Measurements from ENCODE around the gene MYO18A. TPM values are rescaled to one million over a fixed set of nuclear protein-coding genes. Genes with fewer than 3 reads are reported as not detected.

MYO18A gene
- total RNA-seq, 1 experiment from 2014 or later = 89.9 TPM

DNA sequence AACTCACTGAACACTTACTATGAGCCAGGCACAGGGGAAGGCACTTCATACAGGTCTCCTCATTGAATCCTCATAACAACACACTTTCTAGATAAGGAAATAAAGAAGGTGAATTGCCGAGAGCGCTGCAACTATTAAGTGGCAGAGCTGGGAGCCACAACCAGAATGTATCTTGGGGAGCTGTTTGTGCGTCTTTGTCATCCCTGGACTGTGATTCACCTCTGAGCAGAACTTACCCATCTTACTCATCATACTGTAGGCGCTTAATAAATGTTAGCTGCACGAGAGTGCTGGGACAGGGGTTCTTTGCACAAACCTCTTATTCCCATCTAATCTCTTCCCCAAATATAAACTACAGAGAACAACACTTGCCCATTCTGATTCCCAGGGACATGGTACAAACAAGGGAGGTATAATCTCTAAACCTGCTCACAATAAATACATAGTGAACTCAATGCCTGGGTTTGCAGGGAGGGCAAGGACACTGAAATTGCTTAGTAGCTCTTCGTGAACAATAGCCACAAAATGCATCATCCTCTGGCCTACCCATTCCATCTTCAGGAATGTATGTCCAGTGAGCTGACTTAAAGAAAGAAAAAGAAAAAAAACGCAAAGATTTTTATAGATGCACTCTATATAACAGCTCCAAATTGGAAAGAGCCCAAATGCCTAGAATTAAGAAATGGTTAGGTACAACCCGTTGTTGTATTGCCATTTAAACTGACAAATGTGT is 43.0 kb downstream of the MYO18A start:
- H3K27me3 Mint-ChIP-seq (ENCODE audit: unreplicated experiment) = no peaks in the 10 kb centered on the region
- H3K4me3 Mint-ChIP-seq (ENCODE audit: low read depth, unreplicated experiment) = no peak overlapping the region
- no peaks in the 10 kb centered on the region for H3K9me3 Mint-ChIP-seq (ENCODE audit: low read depth, unreplicated experiment)
- no peak for DNase-seq
- no peak overlapping the region for H3K27ac Mint-ChIP-seq (ENCODE audit: unreplicated experiment)
- no TSS peak for BruUV-seq (replicated peaks)
- intact Hi-C loops (cut with micrococcal nuclease; ENCODE audit: unreplicated experiment) = no loop called here
- H3K4me1 Mint-ChIP-seq (ENCODE audit: low read depth, unreplicated experiment) = peaks cover 35% of the 10 kb centered on the region
- CTCF ChIA-PET = interaction anchor here (2.6 kb wide), 1 partner anchor 13 kb away, joined by 9 read pairs; no protein-coding TSS in a partner anchor
- H3K36me3 Mint-ChIP-seq (ENCODE audit: insufficient read depth, unreplicated experiment) = peaks cover 8% of the 10 kb centered on the region
- no peak for TF ChIP-seq CTCF (IDR thresholded peaks at IDR 0.05; ENCODE audit: unreplicated experiment)

DNA sequence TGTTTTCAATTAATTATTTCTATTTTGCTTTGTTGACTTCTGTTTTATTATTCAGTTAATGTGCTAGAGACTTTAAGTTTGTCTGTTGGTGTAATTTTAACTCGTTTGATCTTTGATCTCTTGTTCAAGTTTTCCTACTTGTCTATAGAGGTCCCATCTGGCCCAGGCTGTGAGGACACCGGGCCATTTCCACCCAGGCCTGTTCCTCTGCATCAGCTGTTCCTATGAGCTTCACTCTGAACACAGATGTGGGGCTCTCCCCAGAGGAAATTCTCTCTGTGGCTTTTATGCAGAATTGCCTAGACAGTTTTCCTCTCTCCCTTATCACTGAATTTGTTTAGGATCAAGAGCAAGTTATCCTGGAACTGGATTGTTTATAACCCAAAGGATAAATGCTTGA is 44.7 kb downstream of the MYO18A start:
- Mint-ChIP-seq H3K9me3 (ENCODE audit: low read depth, unreplicated experiment) (no peaks in the 10 kb centered on the region), H3K4me1 (ENCODE audit: low read depth, unreplicated experiment) (peaks cover 27% of the 10 kb centered on the region), H3K27ac (ENCODE audit: unreplicated experiment) (no peak overlapping the region), H3K4me3 (ENCODE audit: low read depth, unreplicated experiment) (no peak overlapping the region), H3K36me3 (ENCODE audit: insufficient read depth, unreplicated experiment) (peaks cover 8% of the 10 kb centered on the region), H3K27me3 (ENCODE audit: unreplicated experiment) (no peaks in the 10 kb centered on the region)
- CTCF ChIA-PET = no interaction called here
- intact Hi-C loops (cut with micrococcal nuclease; ENCODE audit: unreplicated experiment) = no loop called here
- BruUV-seq (replicated peaks) = no TSS peak
- no peak for TF ChIP-seq CTCF (IDR thresholded peaks at IDR 0.05; ENCODE audit: unreplicated experiment)
- no peak for DNase-seq

DNA sequence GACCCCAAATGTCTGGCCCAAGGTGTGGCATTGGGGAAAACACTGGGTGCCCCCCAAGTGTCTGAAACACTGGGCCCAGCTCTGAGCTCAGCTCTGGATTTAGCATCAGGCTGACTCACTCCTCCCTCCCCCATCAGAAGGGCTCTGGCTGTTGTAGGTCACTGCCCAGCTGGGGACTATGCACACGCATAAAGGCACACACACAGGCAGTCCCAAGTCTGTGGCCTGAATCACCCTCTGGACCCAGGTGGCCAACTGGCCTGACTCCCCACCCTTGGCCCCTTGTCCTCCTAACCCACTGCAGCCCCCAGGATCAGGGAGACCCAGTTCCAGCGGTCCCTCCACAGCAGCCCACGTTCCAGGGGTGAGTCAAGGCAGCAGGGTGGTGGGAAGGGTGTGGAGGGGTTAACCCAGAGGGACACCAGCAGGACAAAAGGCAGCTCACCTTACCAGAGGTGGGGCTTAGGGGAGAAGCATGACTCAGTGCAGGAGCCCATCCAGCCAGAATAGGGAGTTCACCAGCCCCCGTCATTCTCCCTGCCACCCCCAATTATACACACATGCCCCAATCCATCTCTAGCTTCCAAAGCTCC is 47.0 kb downstream of the MYO18A start:
- TF ChIP-seq CTCF (IDR thresholded peaks at IDR 0.05; ENCODE audit: unreplicated experiment) = no peak
- peaks cover 15% of the 10 kb centered on the region for H3K4me1 Mint-ChIP-seq (ENCODE audit: low read depth, unreplicated experiment)
- no peaks in the 10 kb centered on the region for H3K9me3 Mint-ChIP-seq (ENCODE audit: low read depth, unreplicated experiment)
- no peak for DNase-seq
- no peak overlapping the region for H3K4me3 Mint-ChIP-seq (ENCODE audit: low read depth, unreplicated experiment)
- no peak overlapping the region for H3K27ac Mint-ChIP-seq (ENCODE audit: unreplicated experiment)
- H3K27me3 Mint-ChIP-seq (ENCODE audit: unreplicated experiment) = no peaks in the 10 kb centered on the region
- CTCF ChIA-PET = interaction anchor here (0.7 to 1.4 kb wide), 3 partner anchors 9 to 47 kb away, joined by 3 to 4 read pairs (median 3); partner anchors contain the start of gene MYO18A
- peaks cover 8% of the 10 kb centered on the region for H3K36me3 Mint-ChIP-seq (ENCODE audit: insufficient read depth, unreplicated experiment)
- no TSS peak for BruUV-seq (replicated peaks)
- intact Hi-C loops (cut with micrococcal nuclease; ENCODE audit: unreplicated experiment) = no loop called here

- H3K9me3 Mint-ChIP-seq (ENCODE audit: low read depth, unreplicated experiment) = no peaks in the 10 kb centered on the region
- peaks cover 15% of the 10 kb centered on the region for H3K4me1 Mint-ChIP-seq (ENCODE audit: low read depth, unreplicated experiment)
- H3K27me3 Mint-ChIP-seq (ENCODE audit: unreplicated experiment) = no peaks in the 10 kb centered on the region
- no peak overlapping the region for H3K4me3 Mint-ChIP-seq (ENCODE audit: low read depth, unreplicated experiment)
- no peak for DNase-seq
- H3K36me3 Mint-ChIP-seq (ENCODE audit: insufficient read depth, unreplicated experiment) = peaks cover 8% of the 10 kb centered on the region
- TF ChIP-seq CTCF (IDR thresholded peaks at IDR 0.05; ENCODE audit: unreplicated experiment) = no peak
- no peak overlapping the region for H3K27ac Mint-ChIP-seq (ENCODE audit: unreplicated experiment)
- no TSS peak for BruUV-seq (replicated peaks)
- CTCF ChIA-PET = interaction anchor here (1.0 to 2.1 kb wide), 2 partner anchors 15 to 17 kb away, joined by 3 to 7 read pairs; no protein-coding TSS in a partner anchor
- intact Hi-C loops (cut with micrococcal nuclease; ENCODE audit: unreplicated experiment) = no loop called here
These were observed 48.1 kb downstream of the MYO18A start for GRCh38 chr17:29131814-29132682.

Measured in Calu3 (cell line).